IPS-NIHi7 (cell line): ENCODE data around the gene RAF1.
A peak's percentile ranks its signal among the peaks of the same experiment; 100 is the strongest.
"Not testable (repeated sequence)": the region's sequence is repeated elsewhere in the genome, so short reads cannot be mapped to it uniquely, and the experiment has no call there.

Source experiments
- DNase-seq: peaks from one replicate; pipeline ENCODE4 v3.0.0; 2012; ENCODE audit warnings: mixed read lengths; ENCODE audit errors: extremely low spot score

RAF1 gene

DNA sequence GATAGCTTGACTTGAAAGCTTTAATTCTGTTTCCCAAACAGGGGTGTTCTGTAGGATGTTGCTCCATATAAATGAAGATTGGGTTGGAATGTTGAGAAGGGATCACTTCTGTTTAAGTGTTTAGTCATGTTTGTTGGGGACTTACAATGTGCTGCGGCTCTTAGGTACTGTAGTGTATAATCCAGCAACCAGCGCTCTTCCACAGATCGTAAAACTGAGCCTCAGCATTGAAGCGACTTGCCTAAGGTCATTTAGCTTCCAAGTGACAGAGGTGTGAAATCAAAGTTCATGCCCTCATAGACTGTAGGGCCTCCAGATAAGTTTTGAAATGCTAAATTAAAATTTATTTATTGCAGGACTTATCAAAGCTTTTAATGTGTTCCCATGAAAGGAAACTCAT is 105.2 kb downstream of the RAF1 start:
- no peak for DNase-seq

DNA sequence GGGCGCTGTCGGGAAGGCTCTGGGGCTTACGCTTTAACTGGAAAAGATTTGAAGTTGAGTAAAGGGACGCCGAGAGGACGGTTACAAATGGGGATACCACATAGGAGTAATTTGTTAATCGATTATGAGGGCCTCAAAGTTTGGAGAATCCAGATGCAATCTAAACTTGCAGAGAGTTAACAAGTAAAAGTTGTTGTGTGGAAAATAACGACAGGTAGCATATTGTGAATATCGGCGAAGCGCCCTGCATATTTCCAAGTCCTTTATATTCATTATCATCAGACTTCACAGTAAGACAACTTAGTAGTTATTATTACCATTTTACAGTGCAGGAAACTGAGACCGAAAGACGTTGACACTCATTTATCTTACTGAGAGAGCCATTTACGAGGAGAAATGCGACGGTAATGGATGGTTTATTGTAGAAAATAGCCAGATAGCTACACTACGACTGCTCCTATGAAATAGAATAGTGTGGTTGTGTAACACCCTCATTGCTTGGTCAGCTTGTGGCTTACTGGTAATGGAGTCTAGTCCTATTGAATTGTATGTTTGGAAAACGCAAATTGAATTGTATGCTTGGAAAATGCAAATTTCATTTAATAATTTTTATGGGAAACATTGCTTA is 106.3 kb downstream of the RAF1 start:
- no peak for DNase-seq

DNA sequence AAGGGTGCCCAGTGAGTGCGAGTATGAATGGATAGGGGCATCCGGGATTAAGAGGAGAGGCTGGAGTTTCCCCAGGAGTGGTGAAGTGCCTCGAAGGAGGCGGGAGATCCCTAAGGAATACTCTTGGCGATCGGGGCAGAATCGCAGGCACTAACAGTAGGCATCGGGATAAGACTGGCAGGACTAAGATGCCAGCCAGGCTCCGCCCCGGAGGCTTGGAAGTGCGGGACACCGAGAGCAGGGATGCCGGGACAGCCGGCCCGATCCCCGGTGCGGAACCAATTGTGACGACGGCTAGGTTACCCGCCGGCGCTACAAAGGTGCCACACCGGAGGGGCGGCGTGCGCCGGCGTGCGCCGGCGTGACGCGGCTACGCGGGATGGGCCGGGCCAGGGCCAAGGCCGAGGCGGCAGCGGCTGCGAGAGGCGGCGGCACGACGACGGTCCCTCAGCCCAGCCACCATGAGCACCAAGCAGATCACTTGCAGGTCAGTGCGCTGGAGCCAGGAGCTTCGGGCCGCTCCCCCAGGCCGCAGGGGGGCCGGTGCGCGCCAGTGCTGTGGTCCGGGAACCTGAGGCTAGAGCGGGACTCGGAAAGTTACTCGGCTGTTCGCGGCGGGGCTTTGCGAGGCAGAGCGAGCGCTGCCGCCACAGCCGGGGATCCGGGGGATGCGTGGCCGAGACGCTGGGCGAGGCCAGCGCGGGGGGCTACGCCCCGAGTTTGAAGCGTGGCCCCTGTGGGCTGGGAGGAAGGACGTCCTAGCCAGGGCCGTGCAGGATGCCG is 107.0 kb downstream of the RAF1 start, which contains the start of gene MKRN2:
TSS of gene MKRN2 (plus strand) at position 398 of the 783 bp plus-strand sequence. CDS start at position 462, 64 bp downstream.
- DNase-seq = peak; percentile 93

DNA sequence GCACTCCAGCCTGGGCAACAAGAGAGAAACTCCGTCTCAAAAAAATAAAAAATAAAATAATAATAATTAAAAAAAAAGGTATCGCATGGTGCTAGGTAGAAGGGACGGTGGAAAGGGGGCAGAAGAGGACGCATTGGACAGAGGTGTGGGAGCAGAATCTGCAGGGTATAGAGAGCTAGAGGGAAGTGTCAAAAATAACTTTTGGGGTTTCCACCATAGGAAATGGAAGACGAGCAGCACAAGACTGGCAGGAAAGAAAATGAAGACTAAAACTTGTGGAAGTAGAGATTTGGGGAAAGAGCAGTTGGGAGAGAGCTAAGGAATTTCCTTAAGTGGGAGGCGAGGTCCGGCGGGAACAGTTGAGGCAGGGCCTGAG is 107.6 kb downstream of the RAF1 start:
- DNase-seq = no peak

DNA sequence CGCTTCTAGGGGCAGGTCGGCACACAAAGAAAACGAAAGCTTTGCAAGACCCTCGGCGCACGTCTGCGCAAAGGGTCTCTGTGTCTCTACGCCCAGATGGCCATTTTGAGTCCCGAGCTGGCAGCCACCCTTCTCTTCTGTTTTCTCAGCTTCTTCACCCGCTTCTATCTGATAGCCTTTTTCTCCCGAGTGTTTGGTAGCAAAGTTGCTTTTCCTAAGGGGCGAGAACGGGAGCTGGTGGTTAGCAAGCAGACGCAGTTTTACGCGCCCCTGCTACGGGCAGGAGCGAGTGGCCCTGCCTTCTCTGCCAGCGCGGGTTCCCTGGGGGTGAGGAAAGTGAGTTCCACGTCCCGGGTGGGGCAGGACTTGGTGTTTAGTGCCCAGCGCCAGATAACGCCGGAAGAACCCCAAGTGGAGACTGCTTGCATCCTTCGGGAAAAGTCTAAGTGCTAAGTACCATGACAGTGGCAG is 110.0 kb downstream of the RAF1 start:
- DNase-seq = no peak

DNA sequence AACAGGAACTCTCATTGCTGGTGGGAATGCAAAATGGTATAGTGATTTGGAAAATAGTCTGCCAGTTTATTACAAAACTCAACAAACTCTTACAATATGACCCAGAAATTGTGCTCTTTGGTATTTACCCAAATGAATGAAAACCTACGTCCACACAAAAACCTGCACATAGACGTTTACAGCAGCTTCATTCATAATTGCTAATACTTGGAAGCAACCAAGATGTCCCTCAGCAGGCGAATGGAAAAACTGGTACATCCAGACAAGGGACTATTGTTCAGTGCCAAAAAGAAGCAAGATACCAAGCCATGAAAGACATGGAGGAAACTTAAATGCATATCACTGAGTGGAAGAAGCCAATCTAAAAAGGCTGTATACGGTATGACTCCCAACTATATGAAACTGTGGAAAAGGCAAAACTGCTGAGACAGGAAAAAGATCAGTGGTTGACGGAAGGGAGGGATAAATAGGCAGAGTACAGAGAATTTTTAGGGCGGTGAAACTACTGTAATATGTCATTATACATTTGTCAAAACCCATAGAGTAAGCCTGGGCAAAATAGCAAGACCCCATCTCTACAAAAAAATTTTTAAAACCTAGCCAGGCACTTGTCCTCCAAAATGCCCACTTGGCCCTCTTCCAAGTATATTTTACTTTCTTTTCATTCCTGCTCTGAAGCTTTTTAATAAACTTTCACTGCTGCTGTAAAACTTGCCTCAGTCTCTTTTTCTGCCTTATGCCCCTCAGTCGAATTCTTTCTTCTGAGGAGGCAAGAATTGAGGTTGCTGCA is 113.8 kb downstream of the RAF1 start:
- DNase-seq = no peak

DNA sequence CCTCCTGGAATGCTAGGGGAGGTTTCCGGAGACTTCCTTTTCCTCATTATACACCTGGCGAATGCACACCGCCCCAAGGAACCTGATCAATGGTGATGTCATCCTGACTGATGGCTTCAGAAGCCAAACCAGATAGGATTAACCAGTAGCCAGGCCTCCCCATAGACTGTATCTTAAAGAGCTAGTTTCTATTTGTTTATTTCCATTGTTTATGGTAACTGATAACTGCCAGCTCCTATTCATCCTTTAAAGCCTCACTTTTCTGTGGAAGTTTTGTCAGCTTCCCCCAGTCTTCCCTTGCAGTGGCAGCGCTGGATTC is 118.5 kb downstream of the RAF1 start, which contains the start of gene MKRN2OS:
TSS of gene MKRN2OS (minus strand) at position 27 of the 319 bp plus-strand sequence. CDS start 35 bp downstream, outside the sequence.
- peak; percentile 48 for DNase-seq

DNA sequence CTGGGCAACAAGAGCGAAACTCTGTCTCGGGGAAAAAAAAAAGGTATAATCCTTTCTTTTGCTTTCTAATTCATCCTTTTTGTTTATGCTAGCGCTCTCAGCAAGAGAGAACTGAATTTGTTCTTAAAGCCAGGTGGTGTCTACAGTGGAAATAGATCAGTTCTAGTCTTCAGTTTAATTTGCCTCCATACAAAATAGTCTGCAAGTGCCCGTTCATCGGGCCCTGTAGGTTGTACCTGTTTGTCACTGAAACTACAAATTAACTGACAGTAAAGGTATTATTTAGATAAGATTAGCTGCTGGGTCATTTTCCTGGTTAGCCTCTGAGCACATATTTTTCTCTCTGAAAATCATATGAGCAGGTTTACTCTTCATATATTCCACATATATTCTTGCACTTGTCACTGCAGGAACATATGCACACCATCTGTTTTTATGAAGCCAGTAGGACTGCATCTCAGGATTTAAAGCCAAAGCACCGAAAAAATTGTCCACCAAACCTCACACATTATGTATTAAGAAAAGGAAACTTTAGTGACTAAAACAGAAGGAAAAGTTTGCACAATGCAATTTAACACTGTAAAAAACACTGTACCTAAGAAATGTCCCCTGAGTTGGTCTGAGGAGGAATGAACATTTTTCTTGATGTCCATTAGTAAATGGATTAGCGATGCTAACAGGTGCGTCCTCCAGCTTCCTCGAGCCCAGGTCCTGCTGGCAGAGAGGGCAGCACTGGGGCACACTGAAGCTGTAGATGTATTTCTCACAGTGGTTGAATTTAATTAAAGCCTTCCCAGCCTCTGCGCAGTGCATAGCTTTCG is 119.1 kb downstream of the RAF1 start:
- DNase-seq = no peak

DNA sequence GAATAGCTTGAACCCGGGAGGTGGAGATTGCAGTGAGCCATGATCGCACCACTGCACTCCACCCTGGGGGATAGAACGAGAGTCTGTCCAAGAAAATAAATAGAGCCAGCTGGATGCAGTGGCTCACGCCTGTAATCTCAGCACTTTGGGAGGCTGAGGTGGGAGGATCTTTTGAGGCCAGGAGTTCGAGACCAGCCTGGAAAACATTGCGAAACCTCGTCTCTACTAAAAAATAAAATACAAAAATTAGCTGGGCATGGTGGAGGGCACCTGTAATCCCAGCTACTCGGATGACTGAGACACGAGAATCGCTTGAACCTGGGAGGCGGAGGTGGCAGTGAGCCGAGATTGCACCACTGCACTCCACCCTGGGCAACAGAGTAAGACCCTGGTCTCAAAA is 120.4 kb downstream of the RAF1 start:
- not testable (repeated sequence) for DNase-seq

DNA sequence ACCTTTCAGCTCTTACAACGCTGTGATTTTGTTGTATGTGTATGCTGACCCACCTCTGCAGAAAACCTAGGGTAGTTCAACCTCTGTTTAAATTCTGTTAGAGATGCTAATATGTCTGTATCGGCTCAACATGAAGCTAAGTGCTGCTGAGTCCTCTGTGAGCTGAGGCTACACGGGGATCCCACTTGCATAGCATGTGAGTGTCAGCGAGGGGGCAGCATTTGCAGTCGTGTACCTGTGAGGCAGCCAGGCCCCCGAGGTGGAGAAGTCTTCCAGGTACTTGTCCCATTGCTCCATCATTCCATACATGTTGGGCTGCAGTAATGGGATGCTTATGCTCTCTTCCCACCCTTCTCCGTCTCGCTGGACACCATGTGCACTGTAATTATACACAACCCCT is 122.3 kb downstream of the RAF1 start:
- DNase-seq = peak; percentile 65

DNA sequence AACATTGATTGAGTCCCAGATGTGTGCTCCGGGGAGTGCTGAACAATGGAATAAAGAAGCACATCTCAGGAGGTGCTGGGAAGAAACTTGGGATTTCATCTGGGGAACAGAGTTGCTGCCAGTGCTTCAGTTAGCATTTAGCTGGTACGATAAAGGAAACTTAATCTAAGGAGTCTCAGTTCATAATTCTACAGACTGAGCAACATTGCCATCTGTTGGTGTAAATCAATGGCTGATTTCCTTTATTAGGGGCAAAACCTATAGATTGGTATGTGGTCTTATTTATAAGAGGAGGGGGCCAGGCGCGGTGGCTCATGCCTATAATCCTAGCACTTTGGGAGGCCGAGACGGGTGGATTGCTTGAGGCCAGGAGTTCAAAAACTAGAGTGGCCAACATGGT is 127.5 kb downstream of the RAF1 start:
- no peak for DNase-seq
